ENCODE measurements around the gene LRRN2. TPM values are rescaled to one million over a fixed set of nuclear protein-coding genes. Genes with fewer than 3 reads are reported as not detected.

The LRRN2 gene
- total RNA-seq, 1 donor from 2014 or later: 9.4 TPM

DNA sequence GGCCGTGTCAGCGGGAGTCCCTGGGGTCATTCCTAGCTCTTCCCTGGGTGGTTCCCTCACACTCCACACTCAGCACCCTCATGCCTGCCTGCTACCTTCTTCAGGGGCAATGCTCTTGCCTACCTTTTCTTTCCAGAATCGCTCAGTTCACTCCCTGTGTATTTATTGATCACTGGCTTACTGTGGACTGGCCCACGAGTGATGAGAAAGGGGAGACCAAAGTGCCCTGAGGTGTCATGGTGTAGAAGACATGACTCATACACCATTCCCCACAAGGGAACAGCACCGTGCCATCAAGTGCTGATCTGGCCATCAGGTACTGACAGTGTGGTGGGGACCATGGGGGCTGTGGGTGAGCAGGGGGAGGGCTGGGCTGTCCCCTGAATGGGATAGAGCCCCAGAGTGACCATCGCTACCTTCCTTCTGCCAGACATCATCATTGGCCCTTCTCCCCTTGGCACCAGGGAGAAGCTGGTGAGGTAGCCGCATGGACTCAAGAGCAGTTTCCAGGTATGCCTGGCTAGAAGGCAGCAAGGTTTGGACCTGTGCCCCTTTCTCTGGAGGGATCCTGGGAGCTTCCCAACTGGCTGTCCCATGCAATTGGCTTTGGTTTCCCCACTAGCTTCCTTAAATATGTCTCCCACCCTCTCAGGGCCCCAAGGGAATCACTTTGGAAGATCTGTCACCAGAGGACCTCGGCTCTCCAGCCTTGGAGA lies 17.2 kb upstream of the LRRN2 start:
- DNase-seq (ENCODE audit: low spot score, unreplicated experiment): no peak
- H3K27ac Mint-ChIP-seq: no peak overlapping the region
- H3K9me3 Mint-ChIP-seq (ENCODE audit: low read depth): no peaks in the 10 kb centered on the region
- no peak overlapping the region for H3K4me3 Mint-ChIP-seq (ENCODE audit: low read depth)
- TF ChIP-seq, protein P1, sequence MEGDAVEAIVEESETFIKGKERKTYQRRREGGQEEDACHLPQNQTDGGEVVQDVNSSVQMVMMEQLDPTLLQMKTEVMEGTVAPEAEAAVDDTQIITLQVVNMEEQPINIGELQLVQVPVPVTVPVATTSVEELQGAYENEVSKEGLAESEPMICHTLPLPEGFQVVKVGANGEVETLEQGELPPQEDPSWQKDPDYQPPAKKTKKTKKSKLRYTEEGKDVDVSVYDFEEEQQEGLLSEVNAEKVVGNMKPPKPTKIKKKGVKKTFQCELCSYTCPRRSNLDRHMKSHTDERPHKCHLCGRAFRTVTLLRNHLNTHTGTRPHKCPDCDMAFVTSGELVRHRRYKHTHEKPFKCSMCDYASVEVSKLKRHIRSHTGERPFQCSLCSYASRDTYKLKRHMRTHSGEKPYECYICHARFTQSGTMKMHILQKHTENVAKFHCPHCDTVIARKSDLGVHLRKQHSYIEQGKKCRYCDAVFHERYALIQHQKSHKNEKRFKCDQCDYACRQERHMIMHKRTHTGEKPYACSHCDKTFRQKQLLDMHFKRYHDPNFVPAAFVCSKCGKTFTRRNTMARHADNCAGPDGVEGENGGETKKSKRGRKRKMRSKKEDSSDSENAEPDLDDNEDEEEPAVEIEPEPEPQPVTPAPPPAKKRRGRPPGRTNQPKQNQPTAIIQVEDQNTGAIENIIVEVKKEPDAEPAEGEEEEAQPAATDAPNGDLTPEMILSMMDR (IDR thresholded peaks at IDR 0.05; ENCODE audit: unreplicated experiment): no peak
- no peaks in the 10 kb centered on the region for H3K4me1 Mint-ChIP-seq (ENCODE audit: low read depth)
- no peaks in the 10 kb centered on the region for H3K36me3 Mint-ChIP-seq (ENCODE audit: insufficient read depth)
- peaks cover 12% of the 10 kb centered on the region for H3K27me3 Mint-ChIP-seq

GRCh38 chr1:204701229-204701628 lies 15.7 kb upstream of the LRRN2 start:
- H3K27ac Mint-ChIP-seq: no peak overlapping the region
- H3K9me3 Mint-ChIP-seq (ENCODE audit: low read depth): no peaks in the 10 kb centered on the region
- TF ChIP-seq, protein P1 (IDR thresholded peaks at IDR 0.05; ENCODE audit: unreplicated experiment): no peak
- peaks cover 15% of the 10 kb centered on the region for H3K27me3 Mint-ChIP-seq
- no peak for DNase-seq (ENCODE audit: low spot score, unreplicated experiment)
- H3K4me1 Mint-ChIP-seq (ENCODE audit: low read depth): no peaks in the 10 kb centered on the region
- no peak overlapping the region for H3K4me3 Mint-ChIP-seq (ENCODE audit: low read depth)
- H3K36me3 Mint-ChIP-seq (ENCODE audit: insufficient read depth): no peaks in the 10 kb centered on the region

DNA sequence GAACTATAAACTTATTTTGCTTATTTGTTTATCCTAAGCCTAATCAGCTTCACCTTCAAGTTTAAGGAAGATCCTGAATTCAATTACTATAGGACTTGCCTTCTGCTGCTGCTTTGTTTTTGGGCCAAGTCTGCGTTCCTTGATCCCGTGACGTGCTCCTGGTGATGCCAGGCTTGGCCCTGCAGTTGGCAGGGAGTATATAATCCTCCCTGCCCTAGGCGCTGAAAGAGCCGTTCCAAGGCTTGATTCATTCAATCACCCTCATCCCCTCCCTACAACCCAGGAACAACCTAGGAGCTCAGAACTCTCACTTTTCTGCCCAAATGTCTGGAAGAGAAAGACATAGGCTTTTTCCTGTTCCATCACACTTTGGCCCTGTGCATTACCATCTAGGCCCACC lies 12.4 kb upstream of the LRRN2 start:
- H3K4me1 Mint-ChIP-seq (ENCODE audit: low read depth): no peaks in the 10 kb centered on the region
- DNase-seq (ENCODE audit: low spot score, unreplicated experiment): no peak
- no peaks in the 10 kb centered on the region for H3K36me3 Mint-ChIP-seq (ENCODE audit: insufficient read depth)
- TF ChIP-seq, protein P1 (IDR thresholded peaks at IDR 0.05; ENCODE audit: unreplicated experiment): no peak
- H3K4me3 Mint-ChIP-seq (ENCODE audit: low read depth): no peak overlapping the region
- no peak overlapping the region for H3K27ac Mint-ChIP-seq
- H3K9me3 Mint-ChIP-seq (ENCODE audit: low read depth): no peaks in the 10 kb centered on the region
- H3K27me3 Mint-ChIP-seq: peaks cover 25% of the 10 kb centered on the region

GRCh38 chr1:204696606-204697005 lies 11.1 kb upstream of the LRRN2 start:
- Mint-ChIP-seq H3K9me3 (ENCODE audit: low read depth) (no peaks in the 10 kb centered on the region), H3K4me1 (ENCODE audit: low read depth) (no peaks in the 10 kb centered on the region), H3K4me3 (ENCODE audit: low read depth) (no peak overlapping the region), H3K36me3 (ENCODE audit: insufficient read depth) (no peaks in the 10 kb centered on the region), H3K27ac (no peak overlapping the region), H3K27me3 (peaks cover 27% of the 10 kb centered on the region)
- no peak for DNase-seq (ENCODE audit: low spot score, unreplicated experiment)
- TF ChIP-seq, protein P1 (IDR thresholded peaks at IDR 0.05; ENCODE audit: unreplicated experiment): no peak

- peaks cover 27% of the 10 kb centered on the region for H3K27me3 Mint-ChIP-seq
- no peaks in the 10 kb centered on the region for H3K36me3 Mint-ChIP-seq (ENCODE audit: insufficient read depth)
- no peaks in the 10 kb centered on the region for H3K9me3 Mint-ChIP-seq (ENCODE audit: low read depth)
- no peak overlapping the region for H3K27ac Mint-ChIP-seq
- H3K4me3 Mint-ChIP-seq (ENCODE audit: low read depth): no peak overlapping the region
- DNase-seq (ENCODE audit: low spot score, unreplicated experiment): no peak
- TF ChIP-seq, protein P1 (IDR thresholded peaks at IDR 0.05; ENCODE audit: unreplicated experiment): no peak
- H3K4me1 Mint-ChIP-seq (ENCODE audit: low read depth): no peaks in the 10 kb centered on the region
These were observed 10.2 kb upstream of the LRRN2 start for GRCh38 chr1:204695692-204696091.

Data from progenitor cell of endocrine pancreas (in vitro differentiated cells).